HG03280 (cell line): Measurements from ENCODE around the gene GINS3.
"Not testable (repeated sequence)": the region's sequence is repeated elsewhere in the genome, so short reads cannot be mapped to it uniquely, and the experiment has no call there.

Source experiments
- ATAC-seq: cut with Tn5 transposase; IDR thresholded peaks from one replicate; pipeline ENCODE4 v1.9.1; 2021; ENCODE audit warnings: mild to moderate bottlenecking, moderate library complexity; ENCODE audit not compliant: unreplicated experiment

GINS3 gene

GRCh38 chr16:58385218-58385773 lies 7.0 kb upstream of the GINS3 start:
- ATAC-seq: no peak

DNA sequence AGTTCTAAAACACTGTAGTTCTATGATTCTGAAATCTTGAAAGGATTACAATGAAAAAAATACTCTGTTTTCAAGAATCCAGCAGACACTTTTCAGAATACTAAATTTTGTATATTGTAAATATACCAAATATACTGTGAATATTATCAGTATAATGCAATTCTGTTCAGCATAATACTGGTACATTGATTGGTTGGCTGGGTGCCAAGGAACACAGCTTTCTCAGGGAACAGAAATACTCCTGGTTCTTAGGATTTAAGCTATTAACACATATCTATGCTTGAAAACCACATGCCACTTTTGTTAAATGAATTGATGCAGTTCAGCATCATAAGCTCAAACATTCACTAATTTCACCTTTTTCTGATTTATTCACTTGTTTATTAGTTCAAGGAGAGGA lies 2.5 kb upstream of the GINS3 start:
- ATAC-seq: no peak

DNA sequence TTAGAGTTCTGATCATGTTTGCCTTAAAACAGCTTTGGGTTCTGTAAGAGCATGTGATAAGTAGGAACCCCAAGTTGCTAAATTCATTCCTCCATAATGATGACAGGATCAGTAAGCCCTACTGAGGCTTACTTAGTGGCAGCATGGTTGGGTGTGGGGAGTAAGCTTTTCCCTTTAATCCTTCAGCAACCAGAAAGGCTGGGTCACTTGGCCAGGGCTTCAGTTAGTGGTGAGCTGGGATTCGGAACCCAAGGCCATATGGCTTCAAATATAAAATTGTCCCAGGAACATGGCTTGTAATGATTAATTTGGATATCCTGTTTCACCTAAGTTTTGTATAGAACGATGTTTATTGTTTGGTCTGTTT lies 850 bp downstream of the GINS3 start:
- ATAC-seq: peak; percentile 27

DNA sequence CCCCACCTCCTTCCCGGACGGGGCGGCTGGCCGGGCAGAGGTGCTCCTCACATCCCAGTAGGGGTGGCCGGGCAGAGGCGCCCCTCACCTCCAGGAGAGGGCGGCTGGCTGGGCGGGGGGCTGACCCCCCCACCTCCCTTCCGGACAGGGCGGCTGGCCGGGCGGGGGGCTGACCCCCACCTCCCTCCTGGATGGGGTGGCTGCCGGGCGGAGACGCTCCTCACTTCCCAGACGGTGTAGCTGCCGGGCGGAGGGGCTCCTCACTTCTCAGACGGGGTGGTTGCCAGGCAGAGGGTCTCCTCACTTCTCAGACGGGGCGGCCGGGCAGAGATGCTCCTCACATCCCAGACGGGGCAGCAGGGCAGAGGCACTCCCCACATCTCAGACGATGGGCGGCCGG lies 4.6 kb downstream of the GINS3 start:
- ATAC-seq: not testable (repeated sequence)

- no peak for ATAC-seq
These were observed 7.7 kb downstream of the GINS3 start for GRCh38 chr16:58399718-58400633.

DNA sequence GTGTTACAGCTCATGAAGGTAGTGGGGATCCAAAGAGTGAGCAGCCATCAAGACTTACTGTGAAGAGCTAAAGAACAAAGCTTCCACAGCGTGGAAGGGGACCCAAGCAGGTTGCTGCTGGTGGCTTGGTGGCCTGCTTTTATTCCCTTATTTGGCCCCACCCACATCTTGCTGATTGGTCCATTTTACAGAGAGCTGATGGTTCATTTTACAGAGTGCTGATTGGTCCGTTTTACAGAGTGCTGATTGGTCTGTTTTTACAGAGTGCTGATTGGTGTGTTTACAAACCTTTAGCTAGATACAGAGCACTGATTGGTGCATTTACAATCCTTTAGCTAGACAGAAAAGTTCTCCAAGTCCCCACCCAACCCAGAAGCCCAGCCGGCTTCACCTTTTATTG lies 9.0 kb downstream of the GINS3 start:
- ATAC-seq: not testable (repeated sequence)

GRCh38 chr16:58402796-58403195 lies 10.5 kb downstream of the GINS3 start:
- no peak for ATAC-seq

DNA sequence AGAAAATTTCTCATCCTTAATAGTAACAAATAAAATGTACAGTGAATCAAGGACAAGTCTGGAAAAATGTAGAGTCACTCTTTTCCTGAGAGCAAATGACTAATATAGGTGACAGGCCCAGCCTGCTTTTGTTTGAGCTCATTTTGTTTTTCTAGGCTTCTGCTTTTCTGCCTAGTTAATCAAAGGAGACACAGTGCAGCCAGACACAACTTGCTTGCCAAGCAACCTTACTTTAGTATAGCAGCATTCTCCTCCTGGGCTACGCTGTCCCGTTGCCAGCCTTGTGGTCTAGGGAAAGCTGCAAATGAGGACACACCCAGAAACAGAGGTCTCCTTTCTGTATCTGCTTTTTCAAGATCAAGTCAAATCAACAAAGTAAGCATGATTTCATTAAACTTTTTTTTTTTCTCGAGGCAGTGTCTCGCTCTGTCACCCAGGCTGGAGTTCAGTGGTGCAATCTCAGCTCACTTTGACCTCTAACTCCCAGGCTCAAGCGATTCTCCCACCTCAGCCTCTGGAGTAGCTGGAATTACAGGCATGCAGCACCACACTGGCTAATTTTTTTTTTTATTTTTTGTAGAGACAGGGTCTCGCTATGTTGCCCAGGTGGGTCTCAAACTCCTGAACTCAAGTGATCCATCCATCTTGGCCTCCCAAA lies 17.2 kb downstream of the GINS3 start:
- no peak for ATAC-seq

GRCh38 chr16:58411336-58411735 lies 19.1 kb downstream of the GINS3 start:
- no peak for ATAC-seq

DNA sequence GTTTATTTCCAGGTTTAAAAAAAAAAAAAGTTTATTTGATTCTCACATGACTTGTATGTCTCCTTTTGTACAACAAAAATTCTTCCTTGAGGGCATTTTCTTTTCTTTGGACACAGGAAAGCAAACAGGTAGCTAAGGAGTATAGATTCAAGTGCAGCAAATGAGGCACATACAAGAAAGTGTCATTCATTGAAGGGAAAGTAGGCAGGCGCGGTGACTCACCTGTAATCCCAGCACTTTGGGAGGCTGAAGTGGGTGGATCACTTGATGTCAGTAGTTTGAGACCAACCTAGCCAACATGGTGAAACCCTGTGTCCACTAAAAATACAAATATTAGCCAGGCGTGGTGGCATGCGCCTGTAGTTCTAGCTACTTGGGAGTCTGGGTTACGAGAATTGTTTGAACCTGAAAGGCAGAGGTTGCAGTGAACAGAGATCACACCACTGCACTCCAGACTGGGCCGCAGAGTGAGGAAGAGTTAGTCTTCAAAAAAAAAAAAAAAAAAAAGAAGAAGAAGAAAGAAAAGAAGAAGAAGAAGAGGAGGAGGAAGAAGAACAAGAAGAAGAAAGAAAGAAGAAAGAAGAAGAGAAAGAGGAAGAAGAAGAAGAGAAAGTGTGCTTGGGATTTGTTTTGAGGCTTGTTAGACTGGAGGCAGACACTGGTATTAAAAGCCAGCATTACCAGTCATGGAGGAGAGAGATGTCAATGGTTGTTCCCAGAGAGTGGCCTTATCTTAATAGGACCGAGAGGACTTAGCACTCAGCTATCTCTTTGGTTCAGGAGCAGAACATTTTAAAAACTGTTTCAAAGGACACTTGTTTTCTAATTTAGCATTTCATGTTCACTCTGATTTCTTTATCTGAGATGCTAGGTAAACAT lies 19.7 kb downstream of the GINS3 start:
- no peak for ATAC-seq

DNA sequence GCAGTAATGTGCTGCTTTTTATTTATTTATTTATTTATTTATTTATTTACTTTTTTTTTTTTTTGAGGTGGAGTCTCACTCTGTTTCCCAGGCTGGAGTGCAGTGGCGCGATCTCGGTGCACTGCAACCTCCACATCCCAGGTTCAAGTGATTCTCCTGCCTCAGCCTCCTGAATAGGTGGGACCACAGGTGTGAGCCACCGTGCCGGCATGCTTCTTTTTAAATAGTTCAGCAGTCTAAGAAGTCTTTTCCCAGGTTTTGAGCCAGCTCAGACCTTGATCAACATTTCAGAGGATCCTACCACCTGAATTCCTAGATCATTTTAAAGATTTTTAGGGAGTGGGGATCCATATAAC lies 20.3 kb downstream of the GINS3 start:
- not testable (repeated sequence) for ATAC-seq

- no peak for ATAC-seq
These were observed 21.1 kb downstream of the GINS3 start for GRCh38 chr16:58413359-58413758.

- ATAC-seq: no peak
These were observed 22.7 kb downstream of the GINS3 start for GRCh38 chr16:58415003-58415402.

GRCh38 chr16:58415961-58416360 lies 23.7 kb downstream of the GINS3 start:
- ATAC-seq: not testable (repeated sequence)

- ATAC-seq: no peak
These were observed 24.8 kb downstream of the GINS3 start for GRCh38 chr16:58417035-58417434.

- no peak for ATAC-seq
These were observed 25.3 kb downstream of the GINS3 start for GRCh38 chr16:58417600-58417999.

GRCh38 chr16:58418026-58418425 lies 25.8 kb downstream of the GINS3 start:
- no peak for ATAC-seq

DNA sequence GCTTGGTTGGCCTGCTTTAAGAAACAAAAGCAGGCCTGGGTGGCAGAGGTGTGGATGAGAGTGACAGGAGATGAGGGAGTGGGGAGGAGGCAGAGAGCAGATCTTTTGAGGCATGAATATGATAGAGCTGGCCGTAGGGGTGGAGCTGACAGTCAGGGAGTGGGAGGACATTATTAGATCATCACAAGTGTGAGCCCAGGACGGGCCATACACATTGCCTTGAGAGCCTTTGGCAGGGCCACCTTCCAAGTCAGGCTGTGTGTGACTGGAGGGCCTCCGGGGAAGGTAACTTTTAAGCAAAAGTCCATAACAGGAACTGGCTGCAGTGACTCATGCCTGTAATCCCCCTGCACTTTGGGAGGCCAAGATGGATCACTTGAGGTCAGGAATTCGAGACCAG lies 26.3 kb downstream of the GINS3 start:
- no peak for ATAC-seq

DNA sequence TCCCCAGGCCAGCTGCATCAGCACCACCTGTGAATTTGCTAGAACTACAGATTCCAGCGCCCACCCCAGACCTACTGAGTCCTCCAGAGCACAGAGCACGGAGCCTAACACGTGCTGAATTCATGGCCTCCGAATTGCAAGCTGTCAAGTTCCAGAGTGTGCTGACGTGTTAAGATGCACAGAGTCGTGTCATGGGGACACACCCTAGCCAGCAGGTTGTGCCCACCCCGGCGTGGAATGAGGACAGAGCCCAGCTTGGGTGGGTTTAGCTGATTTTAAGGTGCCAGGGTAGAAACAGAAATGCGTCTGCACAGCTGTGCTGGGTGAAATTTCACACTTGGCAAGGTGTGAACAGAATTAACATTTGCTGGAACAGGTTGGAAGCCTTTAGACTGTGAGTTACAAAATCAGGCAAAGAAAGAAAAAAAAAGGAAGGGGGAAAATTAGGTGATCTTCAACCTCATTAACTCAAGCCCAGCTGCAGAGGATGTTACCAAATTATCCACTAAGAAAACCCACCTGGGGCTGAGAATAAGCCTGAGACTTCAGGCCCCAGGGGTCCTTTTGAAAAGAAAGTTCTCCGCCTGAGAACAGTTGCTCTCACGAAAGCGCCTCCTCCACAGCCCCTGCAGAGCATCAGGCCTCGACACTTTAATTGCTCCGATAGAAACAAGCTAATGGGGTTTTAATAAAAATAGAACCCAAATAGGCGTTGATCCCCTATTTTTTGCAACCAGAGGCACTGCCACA lies 27.1 kb downstream of the GINS3 start:
- ATAC-seq: no peak

- no peak for ATAC-seq
These were observed 28.8 kb downstream of the GINS3 start for GRCh38 chr16:58421059-58421458.
